ENCODE data around the gene PCDH9.

Gene PCDH9

GRCh38 chr13:66489586-66489985 is 740.5 kb downstream of the PCDH9 start:
- Histone ChIP-seq H3K9ac (ENCODE audit: low read length) (no peak overlapping the region), H3K4me2 (ENCODE audit: low read length) (peak overlapping the region; percentile 24; the same call in 1 of the 2 replicates), H3K9me2 (ENCODE audit: low read depth, low read length) (no peaks in the 10 kb centered on the region), H3K4me3 (ENCODE audit: low read depth, low read length, poor library complexity, severe bottlenecking) (no peak overlapping the region), H3K79me2 (ENCODE audit: insufficient read depth, low read length) (no peaks in the 10 kb centered on the region), H3K4me1 (ENCODE audit: insufficient read depth, low read length, severe bottlenecking) (peaks cover 44% of the 10 kb centered on the region), H3K27me3 (ENCODE audit: insufficient read depth, low read length) (no peaks in the 10 kb centered on the region), H4K20me1 (ENCODE audit: insufficient read depth, low read length) (no peaks in the 10 kb centered on the region), H3K27ac (ENCODE audit: low read depth, low read length, poor library complexity, severe bottlenecking) (peak overlapping the region; percentile 63), H2AFZ (ENCODE audit: low read length) (no peak overlapping the region), H3K36me3 (ENCODE audit: insufficient read depth, low read length) (no peaks in the 10 kb centered on the region), H3F3A (ENCODE audit: insufficient read depth, low read length) (no peaks in the 10 kb centered on the region), H3K9me3 (ENCODE audit: low read length) (no peaks in the 10 kb centered on the region)
- TF ChIP-seq EZH2 (IDR thresholded peaks at IDR 0.05; ENCODE audit: borderline replicate concordance, low read length) (no peak), CTCF (IDR thresholded peaks at IDR 0.05; ENCODE audit: low read length) (no peak)

GRCh38 chr13:66489172-66489571 is 741.0 kb downstream of the PCDH9 start:
- Histone ChIP-seq H3K27me3 (ENCODE audit: insufficient read depth, low read length) (no peaks in the 10 kb centered on the region), H3K27ac (ENCODE audit: low read depth, low read length, poor library complexity, severe bottlenecking) (no peak overlapping the region), H3K36me3 (ENCODE audit: insufficient read depth, low read length) (no peaks in the 10 kb centered on the region), H3K4me3 (ENCODE audit: low read depth, low read length, poor library complexity, severe bottlenecking) (no peak overlapping the region), H3K4me1 (ENCODE audit: insufficient read depth, low read length, severe bottlenecking) (peaks cover 44% of the 10 kb centered on the region), H3F3A (ENCODE audit: insufficient read depth, low read length) (no peaks in the 10 kb centered on the region), H4K20me1 (ENCODE audit: insufficient read depth, low read length) (no peaks in the 10 kb centered on the region), H3K9me3 (ENCODE audit: low read length) (no peaks in the 10 kb centered on the region), H3K9me2 (ENCODE audit: low read depth, low read length) (no peaks in the 10 kb centered on the region), H3K4me2 (ENCODE audit: low read length) (no peak overlapping the region), H3K9ac (ENCODE audit: low read length) (no peak overlapping the region), H3K79me2 (ENCODE audit: insufficient read depth, low read length) (no peaks in the 10 kb centered on the region), H2AFZ (ENCODE audit: low read length) (no peak overlapping the region)
- TF ChIP-seq CTCF (IDR thresholded peaks at IDR 0.05; ENCODE audit: low read length) (no peak), EZH2 (IDR thresholded peaks at IDR 0.05; ENCODE audit: borderline replicate concordance, low read length) (no peak)

- no peaks in the 10 kb centered on the region for H3K36me3 ChIP-seq (ENCODE audit: insufficient read depth, low read length)
- no peaks in the 10 kb centered on the region for H3K9me2 ChIP-seq (ENCODE audit: low read depth, low read length)
- H4K20me1 ChIP-seq (ENCODE audit: insufficient read depth, low read length), result no peaks in the 10 kb centered on the region
- no peaks in the 10 kb centered on the region for H3K27me3 ChIP-seq (ENCODE audit: insufficient read depth, low read length)
- H3K9ac ChIP-seq (ENCODE audit: low read length), result no peak overlapping the region
- no peak overlapping the region for H3K4me2 ChIP-seq (ENCODE audit: low read length)
- H3K79me2 ChIP-seq (ENCODE audit: insufficient read depth, low read length), result no peaks in the 10 kb centered on the region
- no peak overlapping the region for H2AFZ ChIP-seq (ENCODE audit: low read length)
- no peaks in the 10 kb centered on the region for H3F3A ChIP-seq (ENCODE audit: insufficient read depth, low read length)
- peaks cover 3% of the 10 kb centered on the region; the same call in 1 of the 2 replicates for H3K9me3 ChIP-seq (ENCODE audit: low read length)
- no peak overlapping the region for H3K4me3 ChIP-seq (ENCODE audit: low read depth, low read length, poor library complexity, severe bottlenecking)
- no peak overlapping the region for H3K27ac ChIP-seq (ENCODE audit: low read depth, low read length, poor library complexity, severe bottlenecking)
- TF ChIP-seq EZH2 (IDR thresholded peaks at IDR 0.05; ENCODE audit: borderline replicate concordance, low read length), result no peak
- no peak for TF ChIP-seq CTCF (IDR thresholded peaks at IDR 0.05; ENCODE audit: low read length)
- no peaks in the 10 kb centered on the region for H3K4me1 ChIP-seq (ENCODE audit: insufficient read depth, low read length, severe bottlenecking)
These were observed 746.4 kb downstream of the PCDH9 start for GRCh38 chr13:66483712-66484111.

Measured in OCI-LY1 (cell line).